Lung (tissue), 12 donors: Measurements from ENCODE around the gene LRRC61. TPM values are rescaled to one million over a fixed set of nuclear protein-coding genes. Genes with fewer than 3 reads are reported as not detected.
A peak's percentile ranks its signal among the peaks of the same experiment; 100 is the strongest.

Experiments
- ATAC-seq: fragments of 200-7000 bp; cut with Tn5 transposase; one replicate; pipeline ENCODE4 v1.9.1; 2020; ENCODE audit warnings: moderate number of reproducible peaks; ENCODE audit not compliant: insufficient read depth, low FRiP score
- DNase-seq, 3 donors: peaks; one replicate each; pipeline ENCODE4 v3.0.0-alpha.2; 2013 to 2017
- H3K27ac ChIP-seq, 2 donors: one replicate each; pipeline ENCODE4 v1.5.1; 2013; ENCODE audit warnings: mild to moderate bottlenecking in 2 of 2, moderate library complexity in 2 of 2, control low read depth in 1 of 2, inconsistent platforms in 1 of 2, low read depth in 1 of 2, low read length in 1 of 2
- H3K27me3 ChIP-seq, 3 donors: one replicate each; pipeline ENCODE4 v1.5.1; 2013; ENCODE audit warnings: low read length in 2 of 3; ENCODE audit not compliant: control insufficient read depth in 3 of 3, insufficient read depth in 3 of 3
- H3K36me3 ChIP-seq, 4 donors: one replicate each; pipeline ENCODE4 v1.5.1; 2013; ENCODE audit warnings: low read length in 4 of 4, mild to moderate bottlenecking in 1 of 4, moderate library complexity in 1 of 4; ENCODE audit not compliant: control insufficient read depth in 4 of 4, insufficient read depth in 4 of 4
- H3K4me1 ChIP-seq, 5 donors: one replicate each; pipeline ENCODE4 v1.5.1; 2013; ENCODE audit warnings: low read length in 5 of 5, mild to moderate bottlenecking in 2 of 5, moderate library complexity in 1 of 5; ENCODE audit not compliant: control insufficient read depth in 5 of 5, insufficient read depth in 5 of 5
- H3K4me3 ChIP-seq: one replicate; pipeline ENCODE4 v1.5.1; 2013; ENCODE audit warnings: mild to moderate bottlenecking, control low read depth, moderate library complexity
- H3K9ac ChIP-seq, 2 donors: one replicate each; pipeline ENCODE4 v1.5.1; 2013; ENCODE audit warnings: low read length in 2 of 2, control low read depth in 1 of 2; ENCODE audit not compliant: insufficient read depth in 1 of 2
- H3K9me3 ChIP-seq, 4 donors: one replicate each; pipeline ENCODE4 v1.5.1; 2013; ENCODE audit warnings: low read length in 3 of 4, mild to moderate bottlenecking in 1 of 4, moderate library complexity in 1 of 4; ENCODE audit not compliant: control insufficient read depth in 4 of 4, insufficient read depth in 3 of 4
- CTCF ChIP-seq: IDR thresholded peaks from 2 replicates; pipeline ENCODE4 v1.5.1; 2012; ENCODE audit warnings: mild to moderate bottlenecking; ENCODE audit errors: control extremely low read depth, extremely low read depth
- WGBS, 2 donors: extraction: QIAGEN DNeasy Blood & Tissue Kit; methylation state at CpG; one replicate each; pipeline ENCODE4 v1.1.7; 2013; 5-methylcytosine and 5-hydroxymethylcytosine counted together
- polyA plus RNA-seq, 2 donors: library from polyadenylated mRNA; stranded (reverse); fragments of 200-250 nt; gene quantifications; one replicate each; pipeline ENCODE4 v1.2.1, GENCODE V29; 2013
- total RNA-seq, 2 donors: library from RNA; depleted of rRNA in 1 of 2; stranded (reverse); fragments of >200 nt in 1 of 2; gene quantifications; one replicate each; pipeline ENCODE4 v1.2.1, GENCODE V29; 2014 to 2021
- donor health status: control.
- donor health status: control.
- donor health status: Bipolar disorder and iron deficiency.
- donor health status: healthy.
- donor health status: DM: yes; HTN: yes; CAD: no.

The LRRC61 gene
- total and polyA plus RNA-seq, 4 donors = 7.1 to 18.8 (median 13.0) TPM

GRCh38 chr7:150374472-150374871 lies 51.3 kb downstream of the LRRC61 start:
- ATAC-seq = no peak
- TF ChIP-seq CTCF = no peak

GRCh38 chr7:150375662-150376521 lies 52.7 kb downstream of the LRRC61 start:
- Histone ChIP-seq H3K4me3 (no peak overlapping the region), H3K27ac (no peak overlapping the region), H3K27me3 (no peaks in the 10 kb centered on the region), H3K4me1 (peaks cover 0 to 26% (median 13%) of the 10 kb centered on the region in 5 donors), H3K9ac (no peak overlapping the region), H3K9me3 (no peaks in the 10 kb centered on the region), H3K36me3 (peaks cover 0 to 32% (median 19%) of the 10 kb centered on the region in 4 donors)
- WGBS, 2 donors = 86 to 89% methylated on average over 10 of the region's 10 CpGs
- DNase-seq = no peak
- ATAC-seq = no peak
- TF ChIP-seq CTCF = no peak

More at GRCh38 chr7:150374472-150374871, 51.3 kb downstream of the LRRC61 start:
- peaks cover 0 to 32% (median 11%) of the 10 kb centered on the region in 5 donors for H3K4me1 ChIP-seq
- no peak overlapping the region for H3K4me3 ChIP-seq
- no peaks in the 10 kb centered on the region for H3K27me3 ChIP-seq
- no peak overlapping the region for H3K9ac ChIP-seq
- peaks cover 0 to 40% (median 19%) of the 10 kb centered on the region in 4 donors for H3K36me3 ChIP-seq
- DNase-seq = no peak
- H3K27ac ChIP-seq = peak overlapping the region in 1 of 2 donors; percentile 15
- 88 to 93% methylated on average over 5 of the region's 5 CpGs for WGBS, 2 donors
- no peaks in the 10 kb centered on the region for H3K9me3 ChIP-seq

GRCh38 chr7:150376560-150376959 lies 53.4 kb downstream of the LRRC61 start:
- H3K27ac ChIP-seq = no peak overlapping the region
- H3K9me3 ChIP-seq = no peaks in the 10 kb centered on the region
- no peak overlapping the region for H3K9ac ChIP-seq
- 76 to 81% methylated on average over 6 of the region's 6 CpGs for WGBS, 2 donors
- H3K27me3 ChIP-seq = no peaks in the 10 kb centered on the region
- no peak for ATAC-seq
- no peak overlapping the region for H3K4me3 ChIP-seq
- peaks cover 0 to 26% (median 13%) of the 10 kb centered on the region in 5 donors for H3K4me1 ChIP-seq
- DNase-seq = no peak
- no peak for TF ChIP-seq CTCF
- peaks cover 0 to 25% (median 19%) of the 10 kb centered on the region in 4 donors for H3K36me3 ChIP-seq
